Thymus (tissue), 14 donors: Measurements from ENCODE around the gene SRGAP2C. TPM values are rescaled to one million over a fixed set of nuclear protein-coding genes. Genes with fewer than 3 reads are reported as not detected.
"Not testable (repeated sequence)": the region's sequence is repeated elsewhere in the genome, so short reads cannot be mapped to it uniquely, and the experiment has no call there.

Experiments used
- DNase-seq, 9 donors: peaks; one replicate each; pipeline ENCODE4 v3.0.0-alpha.2; 2013; ENCODE audit warnings: low spot score in 9 of 9, low read depth in 6 of 9, missing footprints in 1 of 9
- H3K27ac ChIP-seq, 2 donors: one replicate each; pipeline ENCODE4 v1.5.1; 2013; ENCODE audit warnings: control low read depth in 1 of 2, low read depth in 1 of 2, low read length in 1 of 2, mild to moderate bottlenecking in 1 of 2, moderate library complexity in 1 of 2
- H3K27me3 ChIP-seq, 2 donors: one replicate each; pipeline ENCODE4 v1.5.1; 2013; ENCODE audit warnings: low read length in 1 of 2; ENCODE audit not compliant: control insufficient read depth in 2 of 2, insufficient read depth in 1 of 2
- H3K36me3 ChIP-seq, 2 donors: one replicate each; pipeline ENCODE4 v1.5.1; 2013; ENCODE audit warnings: low read length in 1 of 2, mild to moderate bottlenecking in 1 of 2, moderate library complexity in 1 of 2; ENCODE audit not compliant: control insufficient read depth in 2 of 2, insufficient read depth in 2 of 2
- H3K4me1 ChIP-seq, 2 donors: one replicate each; pipeline ENCODE4 v1.5.1; 2013; ENCODE audit warnings: low read length in 2 of 2; ENCODE audit not compliant: control insufficient read depth in 2 of 2, insufficient read depth in 2 of 2
- H3K4me3 ChIP-seq, 2 donors: one replicate each; pipeline ENCODE4 v1.5.1; 2013; ENCODE audit warnings: low read length in 2 of 2, control low read depth in 1 of 2, mild to moderate bottlenecking in 1 of 2
- H3K9me3 ChIP-seq, 2 donors: one replicate each; pipeline ENCODE4 v1.5.1; 2013; ENCODE audit warnings: low read length in 1 of 2, mild to moderate bottlenecking in 1 of 2; ENCODE audit not compliant: control insufficient read depth in 2 of 2, insufficient read depth in 1 of 2
- WGBS: extraction: QIAGEN DNeasy Blood & Tissue Kit; methylation state at CpG from one replicate; pipeline ENCODE4 v1.1.7; 2013; 5-methylcytosine and 5-hydroxymethylcytosine counted together
- long read RNA-seq, 10 donors: transcript quantifications; one replicate each; lab custom pipeline, GENCODE V29; 2026
- polyA plus RNA-seq: library from polyadenylated mRNA; stranded (reverse); fragments of 200-250 nt; gene quantifications from one replicate; pipeline ENCODE4 v1.2.3, GENCODE V29; 2013
- total RNA-seq: library from RNA; stranded (reverse); fragments of 120-200 nt; gene quantifications from one replicate; pipeline ENCODE4 v1.2.4, GENCODE V29; 2013
- donor health status: healthy.

Gene SRGAP2C
- 3.4 TPM for total RNA-seq
- 6.2 TPM for polyA plus RNA-seq
- long read RNA-seq, donor 1, full-length matches to known transcripts = 1 of 1 reads
- long read RNA-seq, donor 1, partial matches to known transcripts = 0 of 1 reads
- long read RNA-seq, donor 1, other reads (novel, unspliced or antisense) = 0 of 1 reads
- long read RNA-seq, donor 2 = 0 reads
- long read RNA-seq, donor 3, full-length matches to known transcripts = 1 of 1 reads
- long read RNA-seq, donor 3, partial matches to known transcripts = 0 of 1 reads
- long read RNA-seq, donor 3, other reads (novel, unspliced or antisense) = 0 of 1 reads
- long read RNA-seq, donor 4 = 0 reads
- long read RNA-seq, donor 5, full-length matches to known transcripts = 1 of 1 reads
- long read RNA-seq, donor 5, partial matches to known transcripts = 0 of 1 reads
- long read RNA-seq, donor 5, other reads (novel, unspliced or antisense) = 0 of 1 reads
- long read RNA-seq, donor 6 = 0 reads
- long read RNA-seq, donor 7, full-length matches to known transcripts = 1 of 1 reads
- long read RNA-seq, donor 7, partial matches to known transcripts = 0 of 1 reads
- long read RNA-seq, donor 7, other reads (novel, unspliced or antisense) = 0 of 1 reads
- long read RNA-seq, donor 8 = 0 reads
- long read RNA-seq, donor 9 = 0 reads
- long read RNA-seq, donor 10, full-length matches to known transcripts = 2 of 2 reads
- long read RNA-seq, donor 10, partial matches to known transcripts = 0 of 2 reads
- long read RNA-seq, donor 10, other reads (novel, unspliced or antisense) = 0 of 2 reads

GRCh38 chr1:121184290-121185127, at the start of gene SRGAP2C, which contains the start of gene FAM72B:
TSS of gene SRGAP2C (plus strand) at chr1:121184975. CDS start at chr1:121187447, 2,472 bp downstream.
TSS of gene FAM72B (minus strand) at chr1:121184340. CDS start at chr1:121183489, 851 bp downstream.
- H3K4me3 ChIP-seq = peak within 1 kb of the TSS; percentile 27 to 43
- WGBS = under 1% methylated on average over 39 of the region's 54 CpGs

GRCh38 chr1:121140393-121140792, 44.4 kb upstream of the SRGAP2C start:
- WGBS = no CpG with 5 or more reads among the region's 6 CpGs
- H3K9me3 ChIP-seq = not testable (repeated sequence)

More at GRCh38 chr1:121184290-121185127, at the start of gene SRGAP2C, which contains the start of gene FAM72B:
- not testable (repeated sequence) for H3K9me3 ChIP-seq, H3K36me3 ChIP-seq, H3K27ac ChIP-seq, H3K4me1 ChIP-seq, H3K27me3 ChIP-seq
- DNase-seq = peak; percentile 70 to 97 (median 91)

GRCh38 chr1:121148489-121149190, 36.1 kb upstream of the SRGAP2C start:
- H3K27me3 ChIP-seq, DNase-seq, H3K9me3 ChIP-seq, H3K36me3 ChIP-seq, H3K27ac ChIP-seq, H3K4me3 ChIP-seq, H3K4me1 ChIP-seq: not testable (repeated sequence)
- 0% methylated on average over 2 of the region's 9 CpGs for WGBS

More at GRCh38 chr1:121140393-121140792, 44.4 kb upstream of the SRGAP2C start:
- H3K27me3 ChIP-seq, H3K4me3 ChIP-seq, H3K4me1 ChIP-seq, H3K27ac ChIP-seq, DNase-seq, H3K36me3 ChIP-seq: not testable (repeated sequence)

GRCh38 chr1:121151294-121151693, 33.5 kb upstream of the SRGAP2C start:
- not testable (repeated sequence) for H3K9me3 ChIP-seq
- 92% methylated on average over 1 of the region's 1 CpG for WGBS

GRCh38 chr1:121152788-121153187, 32.0 kb upstream of the SRGAP2C start:
- not testable (repeated sequence) for H3K36me3 ChIP-seq, DNase-seq, H3K9me3 ChIP-seq, H3K27ac ChIP-seq, H3K4me3 ChIP-seq, H3K4me1 ChIP-seq, H3K27me3 ChIP-seq

More at GRCh38 chr1:121151294-121151693, 33.5 kb upstream of the SRGAP2C start:
- H3K4me3 ChIP-seq, H3K36me3 ChIP-seq, DNase-seq, H3K27me3 ChIP-seq, H3K4me1 ChIP-seq, H3K27ac ChIP-seq: not testable (repeated sequence)

- not testable (repeated sequence) for H3K27me3 ChIP-seq, H3K36me3 ChIP-seq, H3K4me1 ChIP-seq, DNase-seq, H3K4me3 ChIP-seq, H3K9me3 ChIP-seq, H3K27ac ChIP-seq
- 98% methylated on average over 1 of the region's 2 CpGs for WGBS
Measured at GRCh38 chr1:121154811-121155210, 30.0 kb upstream of the SRGAP2C start.

GRCh38 chr1:121155671-121156358, 29.0 kb upstream of the SRGAP2C start:
- DNase-seq, H3K27ac ChIP-seq, H3K27me3 ChIP-seq, H3K9me3 ChIP-seq, H3K36me3 ChIP-seq, H3K4me3 ChIP-seq, H3K4me1 ChIP-seq: not testable (repeated sequence)
- WGBS = 96% methylated on average over 6 of the region's 6 CpGs

GRCh38 chr1:121156958-121157603, 27.7 kb upstream of the SRGAP2C start:
- H3K27ac ChIP-seq, DNase-seq, H3K9me3 ChIP-seq, H3K27me3 ChIP-seq, H3K4me3 ChIP-seq, H3K36me3 ChIP-seq, H3K4me1 ChIP-seq: not testable (repeated sequence)
- WGBS = no CpG with 5 or more reads among the region's 4 CpGs
